Activated CD8-positive, alpha-beta memory T cell treated with anti-CD3 and anti-CD28 coated beads for 4 hours (primary cell): ENCODE results near the gene CTNNBL1.

Experiments
- DNase-seq, 2 donors: peaks; one replicate each; pipeline ENCODE4 v3.0.0-alpha.2; 2020; ENCODE audit warnings: low read depth in 2 of 2

CTNNBL1 gene

DNA sequence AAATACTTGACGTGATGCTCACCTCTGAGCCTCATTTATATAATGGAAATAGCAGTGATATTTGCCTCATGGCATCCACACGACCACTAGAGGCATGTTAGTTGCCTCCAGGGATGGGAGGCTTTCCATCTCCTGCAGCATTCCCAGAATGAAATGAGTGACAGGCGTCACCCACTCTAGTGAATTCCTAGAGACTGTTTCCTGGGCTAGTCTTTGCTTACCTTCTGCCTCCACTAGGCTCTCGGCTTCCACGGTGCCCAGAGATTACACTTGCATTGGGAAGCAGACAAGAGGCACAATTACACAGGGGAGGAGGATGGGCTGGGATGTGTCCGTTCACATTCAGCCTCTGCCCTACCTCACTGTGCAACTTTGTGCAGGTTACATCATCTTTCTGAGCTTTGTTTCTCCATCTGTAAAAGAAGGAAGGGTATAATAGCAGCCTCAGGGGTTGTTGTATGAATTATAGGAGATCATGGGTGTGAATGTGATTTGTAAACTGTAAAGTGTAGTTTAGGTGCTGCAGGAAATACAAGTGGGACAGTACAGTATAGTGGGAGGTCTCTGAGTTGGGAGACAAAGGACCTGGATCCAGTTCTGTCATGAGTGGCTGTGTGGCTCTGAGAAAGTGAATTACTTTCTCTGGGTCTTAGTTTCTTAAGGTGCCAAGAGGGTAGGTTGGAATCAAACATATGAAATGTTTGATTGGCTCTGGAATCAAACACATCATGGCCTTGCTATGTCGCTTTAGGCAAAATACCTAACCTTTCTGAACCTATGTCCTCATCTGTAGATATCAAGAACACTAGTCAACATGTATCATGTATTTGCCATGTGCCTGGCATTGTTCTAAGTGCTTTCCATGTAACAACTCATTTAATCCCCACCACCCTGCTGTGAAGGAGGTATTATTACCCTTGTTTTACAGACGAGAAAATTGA, 205.5 kb downstream of the CTNNBL1 start:
- no peak for DNase-seq

GRCh38 chr20:37901240-37901639, 207.4 kb downstream of the CTNNBL1 start:
- DNase-seq, result no peak

DNA sequence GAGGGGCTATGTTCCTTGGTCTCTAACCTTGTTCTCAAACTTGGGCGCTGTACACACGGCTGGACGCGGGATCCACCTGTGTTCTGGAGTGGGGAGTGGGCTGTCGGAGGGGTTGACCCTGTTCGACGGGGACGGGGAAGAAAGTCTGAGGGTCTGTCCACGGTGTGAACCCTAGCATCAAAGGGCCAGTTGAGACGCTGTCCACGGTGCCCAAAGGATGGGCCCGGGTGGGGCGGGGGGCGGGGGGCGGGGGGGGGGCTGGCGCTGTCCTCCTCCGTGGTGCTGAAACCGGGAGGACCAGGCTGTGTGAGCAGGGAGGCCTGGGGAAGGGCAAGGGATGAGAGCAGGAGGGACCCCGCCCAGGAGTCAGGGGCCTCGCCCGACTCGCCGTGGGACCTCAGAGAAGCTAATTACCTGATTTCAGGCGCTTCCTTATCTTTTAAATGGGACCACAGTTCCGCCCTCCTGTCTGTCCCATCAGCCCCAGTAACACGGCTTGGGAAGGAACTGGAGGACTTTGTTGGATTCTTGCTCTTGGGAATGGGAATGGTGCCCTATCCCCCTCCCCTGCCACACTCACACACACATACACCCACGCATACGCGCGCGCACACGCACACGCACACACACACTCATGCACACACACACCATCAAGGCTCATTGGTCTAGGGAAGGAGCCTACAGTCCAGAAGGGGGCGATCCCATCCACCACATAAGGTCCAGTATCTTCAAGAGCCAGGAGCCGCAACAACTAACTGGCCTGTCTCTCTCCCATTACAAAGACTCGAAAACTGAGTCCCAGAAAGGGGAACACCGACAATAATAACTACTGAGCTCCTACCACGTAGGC, 208.0 kb downstream of the CTNNBL1 start:
- DNase-seq, result no peak

DNA sequence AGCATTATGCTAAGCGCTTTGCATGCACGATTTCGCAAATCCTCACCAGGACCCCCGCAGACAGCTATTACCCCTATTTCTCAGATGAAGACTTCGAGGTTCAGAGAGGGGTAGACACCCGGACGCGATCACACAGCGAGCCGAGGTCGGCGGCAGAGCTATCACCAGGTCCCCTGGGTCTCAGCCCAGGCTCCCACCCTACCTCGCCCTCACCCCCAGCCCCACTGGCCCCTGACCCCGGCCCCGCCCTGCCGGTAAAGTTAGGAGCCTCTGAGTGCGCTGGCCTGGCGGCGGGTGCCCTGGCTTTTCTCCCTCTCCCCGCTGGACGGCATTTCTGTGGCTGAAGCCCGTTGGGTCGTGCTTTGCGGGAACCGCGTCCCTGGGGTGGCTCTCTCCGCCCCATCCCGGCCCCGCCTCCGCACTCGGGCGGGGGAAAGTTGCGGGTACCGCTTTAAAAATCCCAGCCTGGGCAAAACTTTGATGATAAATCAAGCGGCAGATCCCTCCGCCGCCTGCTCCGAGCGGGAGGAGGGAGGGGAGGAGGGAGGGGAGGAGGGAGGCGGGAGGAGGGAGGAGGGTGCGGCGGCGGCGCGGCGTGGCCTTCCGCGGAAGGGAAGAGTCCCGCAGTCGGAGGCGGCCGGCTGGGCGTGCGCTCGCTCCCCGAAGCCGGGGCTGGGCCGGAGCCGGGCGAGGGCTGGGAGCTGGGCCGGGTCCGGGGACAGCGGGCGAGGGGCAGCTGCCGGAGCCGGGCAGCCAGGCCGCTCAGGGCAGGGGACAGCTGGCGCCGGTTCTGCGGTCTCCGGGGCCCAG, 208.9 kb downstream of the CTNNBL1 start, which contains the start of gene VSTM2L:
Gene VSTM2L, plus strand, starts transcription at position 624 of the 810 bp plus-strand sequence. CDS start 224 bp downstream, outside the sequence.
- no peak for DNase-seq

GRCh38 chr20:37903317-37904007, 209.6 kb downstream of the CTNNBL1 start:
- no peak for DNase-seq

GRCh38 chr20:37904008-37904642, 210.3 kb downstream of the CTNNBL1 start:
- no peak for DNase-seq

- DNase-seq, result no peak
These were observed 211.1 kb downstream of the CTNNBL1 start for GRCh38 chr20:37904845-37905373.

GRCh38 chr20:37905671-37906613, 212.1 kb downstream of the CTNNBL1 start:
- no peak for DNase-seq

DNA sequence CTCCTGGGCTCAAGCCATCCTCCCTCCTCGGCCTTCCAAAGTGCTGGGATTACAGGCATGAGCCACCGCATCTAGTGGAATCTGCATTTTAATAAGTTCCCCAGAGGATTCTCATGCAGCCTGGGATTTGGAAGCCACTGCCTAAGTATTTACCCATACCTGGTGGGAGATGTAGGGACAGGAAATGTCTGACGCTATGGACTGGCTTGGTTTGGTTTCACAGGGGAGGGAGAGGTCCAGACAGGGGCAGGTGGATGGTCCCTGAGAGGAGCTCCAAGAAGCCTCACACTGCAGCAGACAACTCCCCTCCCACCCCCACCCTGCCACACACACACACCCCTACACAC, 213.5 kb downstream of the CTNNBL1 start:
- DNase-seq, result no peak

DNA sequence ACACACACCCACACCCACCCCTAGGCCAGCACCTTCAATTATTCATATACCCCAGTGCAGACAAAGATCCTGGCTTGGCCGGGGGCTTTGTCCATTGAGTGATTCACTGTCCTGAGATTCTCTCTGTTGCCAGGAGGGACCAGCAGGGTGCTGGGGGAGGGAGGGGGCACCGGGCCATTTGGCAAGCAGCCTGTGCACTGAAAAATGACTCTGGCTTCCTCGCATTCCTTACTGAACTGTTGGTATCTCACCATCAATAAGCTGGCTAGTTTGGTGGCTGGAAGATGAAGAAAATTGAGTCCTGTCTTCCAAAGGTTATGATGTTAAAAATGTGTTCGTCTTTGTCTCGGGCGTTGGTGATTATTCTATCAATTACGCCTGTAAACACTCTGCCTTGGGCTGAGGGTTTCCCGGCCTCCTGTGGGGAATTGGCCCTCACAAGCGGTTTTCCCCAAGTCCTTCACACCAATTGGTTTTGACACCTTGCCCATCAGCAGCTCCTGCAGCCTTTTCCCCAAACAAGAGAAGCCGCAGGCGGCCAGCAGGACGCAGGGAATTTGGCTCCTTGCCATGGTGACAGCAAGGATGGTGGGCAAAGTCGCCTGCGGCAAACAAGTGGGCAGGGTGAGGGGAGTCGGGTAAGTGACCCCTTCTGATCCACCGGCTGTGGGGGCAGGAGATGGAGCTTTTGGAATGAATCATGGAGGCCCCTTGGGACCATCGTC, 214.0 kb downstream of the CTNNBL1 start:
- DNase-seq, result no peak

DNA sequence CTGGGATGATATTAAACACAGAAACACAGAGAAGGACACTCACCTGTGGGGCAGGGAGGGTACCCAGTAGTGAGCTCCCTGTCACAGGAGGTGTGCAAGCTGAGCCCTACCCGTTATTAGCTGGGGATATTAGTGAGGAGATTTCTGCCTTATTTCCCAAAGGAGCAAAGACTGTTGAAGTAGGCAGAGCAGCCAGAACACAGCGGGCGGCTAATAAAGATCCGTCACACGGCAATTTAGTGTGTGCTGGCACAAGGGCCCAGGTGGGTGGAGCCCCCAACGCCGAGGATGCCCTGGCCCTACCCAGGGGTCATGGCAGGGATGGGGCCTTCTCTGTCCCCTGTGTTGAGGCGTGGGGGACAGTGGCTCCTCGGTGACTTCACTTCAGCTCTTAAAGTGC, 217.4 kb downstream of the CTNNBL1 start:
- no peak for DNase-seq

DNA sequence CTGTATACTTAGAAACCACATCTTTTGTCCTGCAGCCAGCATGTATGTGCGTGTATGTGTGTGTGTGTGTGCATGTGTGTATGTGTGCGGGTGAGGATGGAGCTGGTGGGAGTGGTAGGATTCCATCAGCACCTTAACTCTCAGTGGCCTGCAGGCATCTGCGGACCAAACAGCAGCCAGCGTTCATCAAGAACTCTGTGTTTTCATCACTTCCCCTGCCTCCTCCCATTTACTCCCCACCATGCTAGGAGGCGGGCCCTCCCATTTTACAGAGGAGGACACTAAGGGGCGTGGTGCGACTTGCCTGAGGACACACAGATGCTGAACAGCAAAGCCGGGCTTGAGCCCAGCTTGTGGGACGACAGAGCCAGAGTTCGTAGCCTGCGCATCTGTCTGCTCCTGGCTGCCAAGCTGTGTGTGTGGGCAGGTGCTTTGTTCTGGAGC, 218.0 kb downstream of the CTNNBL1 start:
- DNase-seq, result no peak

DNA sequence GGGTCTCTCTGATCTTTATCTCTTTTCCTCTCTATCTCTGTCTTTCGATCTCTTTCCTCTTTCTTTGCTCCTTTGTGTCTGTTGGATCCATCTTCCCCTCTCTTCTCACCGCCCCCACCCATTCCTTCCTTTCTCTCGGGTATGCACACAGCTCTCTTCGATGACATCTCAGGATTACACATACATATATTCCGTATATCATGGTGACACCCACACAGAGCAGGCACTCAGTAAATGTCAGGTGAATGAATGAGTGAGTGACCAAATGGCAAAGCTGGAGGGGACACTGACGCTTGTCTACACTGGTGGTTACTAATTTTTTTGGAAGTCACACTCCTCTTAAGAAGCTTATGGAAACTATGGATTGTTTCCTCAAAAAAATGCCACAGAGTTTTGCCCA, 219.0 kb downstream of the CTNNBL1 start:
- DNase-seq, result no peak

DNA sequence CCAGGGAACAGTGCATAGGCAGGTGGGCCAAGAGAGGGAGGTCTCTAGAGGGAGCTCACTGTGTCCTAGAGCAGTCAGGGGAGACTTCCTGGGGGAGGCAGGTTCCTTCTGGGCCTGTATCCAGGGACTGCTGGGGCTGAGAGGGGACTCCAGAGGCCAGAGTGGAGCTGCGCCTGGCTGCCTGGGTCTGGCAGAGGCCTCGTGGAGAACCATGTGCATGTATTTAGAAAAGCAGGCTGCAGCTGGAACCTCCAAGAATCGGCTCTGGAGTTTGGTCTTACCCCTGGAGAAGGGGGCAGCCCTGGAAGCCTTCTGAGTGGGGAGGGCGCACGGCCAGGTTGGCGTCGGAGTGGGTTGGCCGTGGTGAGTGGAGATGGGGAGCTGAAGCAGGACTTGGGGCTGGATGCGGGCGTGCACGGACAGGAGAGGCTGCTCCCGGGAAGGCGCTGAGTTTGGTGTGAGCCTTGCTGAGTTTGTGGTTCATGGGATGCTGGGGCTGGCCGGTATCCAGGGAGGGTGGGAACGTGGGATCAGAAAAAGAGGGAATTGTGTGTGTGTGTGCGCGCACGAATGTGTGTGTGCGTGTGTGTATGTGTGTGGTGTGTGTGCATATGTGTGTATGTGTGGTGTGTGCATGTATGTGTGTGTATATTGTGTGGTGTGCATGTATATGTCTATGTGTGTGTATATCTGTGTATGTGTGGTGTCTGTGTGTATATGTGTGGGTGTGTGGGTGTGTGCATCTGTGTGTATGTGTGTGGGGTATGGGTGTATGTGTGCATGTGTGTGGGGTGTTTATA, 219.9 kb downstream of the CTNNBL1 start:
- no peak for DNase-seq

- DNase-seq, result no peak
These were observed 220.5 kb downstream of the CTNNBL1 start for GRCh38 chr20:37914367-37914671.

GRCh38 chr20:37914672-37915433, 221.0 kb downstream of the CTNNBL1 start:
- no peak for DNase-seq

DNA sequence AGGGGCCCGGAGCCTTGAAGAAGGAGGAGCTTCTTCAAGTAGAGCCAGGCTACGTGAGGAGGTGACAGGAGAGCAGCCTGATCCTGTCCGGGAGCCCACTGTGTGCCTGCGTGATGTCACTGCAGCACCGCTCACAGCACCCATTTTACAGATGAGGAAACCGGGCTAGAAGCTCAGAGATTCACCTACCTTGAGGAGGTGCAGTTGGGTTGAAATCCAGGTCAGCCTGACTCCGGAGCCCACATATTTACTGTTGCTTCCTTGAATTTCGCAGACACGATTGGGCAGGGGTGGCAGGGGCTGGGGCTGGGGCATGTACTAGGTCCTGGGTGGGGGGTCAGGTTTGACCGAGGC, 221.6 kb downstream of the CTNNBL1 start:
- DNase-seq, result no peak
